ENCODE data around the gene CHMP1A. TPM values are rescaled to one million over a fixed set of nuclear protein-coding genes. Genes with fewer than 3 reads are reported as not detected.
"Not testable (repeated sequence)": the region's sequence is repeated elsewhere in the genome, so short reads cannot be mapped to it uniquely, and the experiment has no call there.

CHMP1A gene
- total RNA-seq, 1 donor from 2014 or later, result 132 TPM

GRCh38 chr16:89700649-89701424 is 43.3 kb upstream of the CHMP1A start:
- no peak for DNase-seq (ENCODE audit: low read depth)
- peak overlapping the region; percentile 73 for H3K4me3 ChIP-seq (ENCODE audit: low read depth, low read length)
- TF ChIP-seq CTCF (conservative IDR thresholded peaks at IDR 0.05; ENCODE audit: low read depth, low read length), result peak; percentile 30

GRCh38 chr16:89700100-89700648 is 42.7 kb upstream of the CHMP1A start:
- peak; percentile 67 for TF ChIP-seq CTCF (conservative IDR thresholded peaks at IDR 0.05; ENCODE audit: low read depth, low read length)

GRCh38 chr16:89699629-89700099 is 42.2 kb upstream of the CHMP1A start:
- DNase-seq (ENCODE audit: low read depth), result not testable (repeated sequence)
- H3K4me3 ChIP-seq (ENCODE audit: low read depth, low read length), result peak overlapping the region; percentile 31

More at GRCh38 chr16:89700100-89700648, 42.7 kb upstream of the CHMP1A start:
- H3K4me3 ChIP-seq (ENCODE audit: low read depth, low read length), result peak overlapping the region; percentile 73
- peak; percentile 68 for DNase-seq (ENCODE audit: low read depth)

GRCh38 chr16:89698717-89699116 is 41.2 kb upstream of the CHMP1A start:
- not testable (repeated sequence) for DNase-seq (ENCODE audit: low read depth); H3K4me3 ChIP-seq (ENCODE audit: low read depth, low read length)

- TF ChIP-seq CTCF (conservative IDR thresholded peaks at IDR 0.05; ENCODE audit: low read depth, low read length), result no peak
- DNase-seq (ENCODE audit: low read depth), result no peak
- H3K4me3 ChIP-seq (ENCODE audit: low read depth, low read length), result no peak overlapping the region
Measured at GRCh38 chr16:89697616-89698331, 40.3 kb upstream of the CHMP1A start.

GRCh38 chr16:89697161-89697615 is 39.7 kb upstream of the CHMP1A start:
- no peak for TF ChIP-seq CTCF (conservative IDR thresholded peaks at IDR 0.05; ENCODE audit: low read depth, low read length)
- no peak for DNase-seq (ENCODE audit: low read depth)
- H3K4me3 ChIP-seq (ENCODE audit: low read depth, low read length), result no peak overlapping the region

GRCh38 chr16:89696670-89697128 is 39.2 kb upstream of the CHMP1A start:
- TF ChIP-seq CTCF (conservative IDR thresholded peaks at IDR 0.05; ENCODE audit: low read depth, low read length), result no peak
- no peak for DNase-seq (ENCODE audit: low read depth)
- no peak overlapping the region for H3K4me3 ChIP-seq (ENCODE audit: low read depth, low read length)

All from epithelial cell of proximal tubule (primary cell).